Measurements from ENCODE around the gene PCDHGA1.

Gene PCDHGA1

DNA sequence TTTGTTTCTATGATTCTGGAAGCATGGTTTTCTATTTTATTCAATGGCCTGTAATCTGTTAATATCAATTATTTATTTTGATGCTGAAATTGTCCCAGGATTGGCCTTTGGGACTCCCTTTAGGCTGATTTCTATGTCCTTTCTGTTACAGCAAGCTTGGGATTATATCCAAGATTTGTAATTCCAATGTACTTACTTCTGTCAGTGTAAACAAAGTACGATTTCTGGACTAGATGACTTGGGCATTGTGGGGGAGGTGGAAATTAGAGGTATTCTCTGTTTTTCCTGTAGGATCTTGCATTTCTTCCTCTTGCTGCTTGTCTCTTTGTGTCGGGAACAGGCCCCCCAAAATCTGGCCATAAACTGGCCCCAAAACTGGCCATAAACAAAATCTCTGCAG, 103.7 kb downstream of the PCDHGA1 start:
- H3K4me3 ChIP-seq (ENCODE audit: low read length): no peak overlapping the region
- TF ChIP-seq, protein P1, sequence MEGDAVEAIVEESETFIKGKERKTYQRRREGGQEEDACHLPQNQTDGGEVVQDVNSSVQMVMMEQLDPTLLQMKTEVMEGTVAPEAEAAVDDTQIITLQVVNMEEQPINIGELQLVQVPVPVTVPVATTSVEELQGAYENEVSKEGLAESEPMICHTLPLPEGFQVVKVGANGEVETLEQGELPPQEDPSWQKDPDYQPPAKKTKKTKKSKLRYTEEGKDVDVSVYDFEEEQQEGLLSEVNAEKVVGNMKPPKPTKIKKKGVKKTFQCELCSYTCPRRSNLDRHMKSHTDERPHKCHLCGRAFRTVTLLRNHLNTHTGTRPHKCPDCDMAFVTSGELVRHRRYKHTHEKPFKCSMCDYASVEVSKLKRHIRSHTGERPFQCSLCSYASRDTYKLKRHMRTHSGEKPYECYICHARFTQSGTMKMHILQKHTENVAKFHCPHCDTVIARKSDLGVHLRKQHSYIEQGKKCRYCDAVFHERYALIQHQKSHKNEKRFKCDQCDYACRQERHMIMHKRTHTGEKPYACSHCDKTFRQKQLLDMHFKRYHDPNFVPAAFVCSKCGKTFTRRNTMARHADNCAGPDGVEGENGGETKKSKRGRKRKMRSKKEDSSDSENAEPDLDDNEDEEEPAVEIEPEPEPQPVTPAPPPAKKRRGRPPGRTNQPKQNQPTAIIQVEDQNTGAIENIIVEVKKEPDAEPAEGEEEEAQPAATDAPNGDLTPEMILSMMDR (conservative IDR thresholded peaks at IDR 0.05; ENCODE audit: low read depth, low read length): no peak
- DNase-seq (ENCODE audit: low read depth): no peak

DNA sequence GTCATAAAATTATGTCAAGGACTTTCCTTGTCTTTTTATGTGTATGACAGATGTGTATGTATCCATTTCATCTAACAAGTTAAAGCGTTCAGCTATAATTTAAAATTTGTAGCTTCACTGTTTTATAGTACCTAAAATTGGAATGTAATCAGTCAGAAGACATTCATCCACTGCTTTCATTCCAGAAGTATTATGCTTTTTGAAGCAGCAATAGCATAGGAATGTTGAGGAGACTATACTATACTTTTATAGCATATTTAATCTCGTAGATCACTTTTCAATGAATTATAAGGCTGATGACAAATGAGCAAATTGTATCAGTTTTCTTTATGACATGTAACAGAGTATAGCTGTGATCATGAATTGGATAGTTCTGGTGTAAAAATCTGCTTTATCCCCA, 106.9 kb downstream of the PCDHGA1 start:
- H3K4me3 ChIP-seq (ENCODE audit: low read length): no peak overlapping the region
- TF ChIP-seq, protein P1 (conservative IDR thresholded peaks at IDR 0.05; ENCODE audit: low read depth, low read length): no peak
- DNase-seq (ENCODE audit: low read depth): no peak

DNA sequence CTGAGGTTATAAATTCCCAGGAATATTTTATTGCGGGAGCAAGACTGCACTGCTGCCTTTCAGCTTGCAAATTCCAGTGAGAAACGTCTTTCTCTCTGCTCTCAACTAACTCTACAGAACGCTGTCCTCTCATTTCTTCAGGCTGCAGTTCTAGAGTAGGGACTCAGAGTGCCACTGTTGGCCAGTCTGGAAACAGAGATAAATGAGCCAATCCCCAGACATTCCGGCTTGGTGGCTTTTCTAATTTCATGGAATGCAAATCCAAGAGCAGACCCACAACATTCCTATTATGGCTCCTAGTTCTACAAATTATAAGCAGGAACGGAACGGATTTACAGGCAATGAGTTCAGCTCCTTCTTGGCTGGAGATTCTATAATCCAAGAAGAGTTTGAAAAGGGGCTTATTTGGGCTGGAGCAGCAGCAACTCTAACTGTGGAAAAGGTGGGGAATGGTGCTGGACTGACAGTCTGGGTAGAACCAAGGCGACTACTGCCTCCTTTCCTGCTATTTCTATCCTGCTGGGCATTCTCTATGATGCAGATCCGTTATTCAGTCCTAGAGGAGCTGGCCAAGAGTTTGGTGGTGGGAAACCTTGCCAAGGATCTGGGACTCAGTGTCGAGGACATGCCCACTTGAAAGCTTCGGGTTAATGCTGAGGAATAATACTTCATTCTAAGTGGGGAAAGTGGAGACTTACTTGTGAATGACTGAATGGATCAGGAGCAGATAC, 109.3 kb downstream of the PCDHGA1 start:
- no peak for DNase-seq (ENCODE audit: low read depth)
- TF ChIP-seq, protein P1 (conservative IDR thresholded peaks at IDR 0.05; ENCODE audit: low read depth, low read length): no peak
- H3K4me3 ChIP-seq (ENCODE audit: low read length): no peak overlapping the region

GRCh38 chr5:141440341-141440740, 110.0 kb downstream of the PCDHGA1 start:
- H3K4me3 ChIP-seq (ENCODE audit: low read length): no peak overlapping the region
- no peak for DNase-seq (ENCODE audit: low read depth)
- TF ChIP-seq, protein P1 (conservative IDR thresholded peaks at IDR 0.05; ENCODE audit: low read depth, low read length): no peak

GRCh38 chr5:141441571-141442170, 111.4 kb downstream of the PCDHGA1 start:
- no peak overlapping the region for H3K4me3 ChIP-seq (ENCODE audit: low read length)
- TF ChIP-seq, protein P1 (conservative IDR thresholded peaks at IDR 0.05; ENCODE audit: low read depth, low read length): no peak
- no peak for DNase-seq (ENCODE audit: low read depth)

- DNase-seq (ENCODE audit: low read depth): no peak
- no peak overlapping the region for H3K4me3 ChIP-seq (ENCODE audit: low read length)
- TF ChIP-seq, protein P1 (conservative IDR thresholded peaks at IDR 0.05; ENCODE audit: low read depth, low read length): no peak
Observed at GRCh38 chr5:141465351-141465750, 135.0 kb downstream of the PCDHGA1 start.

GRCh38 chr5:141475625-141476131, 145.4 kb downstream of the PCDHGA1 start, which contains the start of gene PCDHGC3:
TSS of gene PCDHGC3 (plus strand) at chr5:141475966. CDS start at chr5:141476117, 151 bp downstream.
- peak; percentile 90 for DNase-seq (ENCODE audit: low read depth)
- TF ChIP-seq, protein P1 (conservative IDR thresholded peaks at IDR 0.05; ENCODE audit: low read depth, low read length): no peak
- H3K4me3 ChIP-seq (ENCODE audit: low read length): peak within 1 kb of the TSS; percentile 74

Measured in retinal pigment epithelial cell (primary cell).